ENCODE data around the gene BEST2. TPM values are rescaled to one million over a fixed set of nuclear protein-coding genes. Genes with fewer than 3 reads are reported as not detected.
"Not testable (repeated sequence)": the region's sequence is repeated elsewhere in the genome, so short reads cannot be mapped to it uniquely, and the experiment has no call there.

BEST2 gene
- total RNA-seq (2014; rRNA removed; shearing (Covaris generic)), result 0.37 and 1.5 TPM in 2 replicates

- Histone ChIP-seq H3K27me3 (ENCODE audit: control insufficient read depth, insufficient read depth, low read length) (peaks cover 33% of the 10 kb centered on the region), H3K36me3 (replicated peaks; ENCODE audit: control insufficient read depth, insufficient read depth, low read length) (peaks cover 4% of the 10 kb centered on the region), H3K4me3 (ENCODE audit: insufficient read depth, low read depth, low read length) (peak within 1 kb of the TSS; percentile 37; the same call in 1 of the 2 replicates)
- DNase-seq, result peak; percentile 90
These were observed at the start of gene BEST2 for GRCh38 chr19:12751635-12752034. Gene BEST2, plus strand, starts transcription at chr19:12751791. Its CDS starts 802 bp downstream, at chr19:12752593.

- no peak overlapping the region for H3K4me3 ChIP-seq (ENCODE audit: insufficient read depth, low read depth, low read length)
- DNase-seq, result peak; percentile 98
- H3K36me3 ChIP-seq (replicated peaks; ENCODE audit: control insufficient read depth, insufficient read depth, low read length), result peaks cover 50% of the 10 kb centered on the region
- H3K27me3 ChIP-seq (ENCODE audit: control insufficient read depth, insufficient read depth, low read length), result no peaks in the 10 kb centered on the region
These were observed 48.5 kb upstream of the BEST2 start for GRCh38 chr19:12703046-12703445.

GRCh38 chr19:12705169-12705568, 46.4 kb upstream of the BEST2 start:
- H3K36me3 ChIP-seq (replicated peaks; ENCODE audit: control insufficient read depth, insufficient read depth, low read length), result peaks cover 48% of the 10 kb centered on the region
- no peaks in the 10 kb centered on the region for H3K27me3 ChIP-seq (ENCODE audit: control insufficient read depth, insufficient read depth, low read length)
- H3K4me3 ChIP-seq (ENCODE audit: insufficient read depth, low read depth, low read length), result no peak overlapping the region
- no peak for DNase-seq

- H3K27me3 ChIP-seq (ENCODE audit: control insufficient read depth, insufficient read depth, low read length), result no peaks in the 10 kb centered on the region
- no peak overlapping the region for H3K4me3 ChIP-seq (ENCODE audit: insufficient read depth, low read depth, low read length)
- peaks cover 53% of the 10 kb centered on the region for H3K36me3 ChIP-seq (replicated peaks; ENCODE audit: control insufficient read depth, insufficient read depth, low read length)
- no peak for DNase-seq
These were observed 45.8 kb upstream of the BEST2 start for GRCh38 chr19:12705654-12706331.

GRCh38 chr19:12706332-12706718, 45.3 kb upstream of the BEST2 start:
- DNase-seq, result no peak
- Histone ChIP-seq H3K4me3 (ENCODE audit: insufficient read depth, low read depth, low read length) (no peak overlapping the region), H3K27me3 (ENCODE audit: control insufficient read depth, insufficient read depth, low read length) (no peaks in the 10 kb centered on the region), H3K36me3 (replicated peaks; ENCODE audit: control insufficient read depth, insufficient read depth, low read length) (peaks cover 52% of the 10 kb centered on the region)

- Histone ChIP-seq H3K27me3 (ENCODE audit: control insufficient read depth, insufficient read depth, low read length) (no peaks in the 10 kb centered on the region), H3K36me3 (replicated peaks; ENCODE audit: control insufficient read depth, insufficient read depth, low read length) (peaks cover 41% of the 10 kb centered on the region), H3K4me3 (ENCODE audit: insufficient read depth, low read depth, low read length) (no peak overlapping the region)
- DNase-seq, result no peak
These were observed 43.0 kb upstream of the BEST2 start for GRCh38 chr19:12708641-12709040.

GRCh38 chr19:12711187-12711586, 40.4 kb upstream of the BEST2 start:
- no peaks in the 10 kb centered on the region for H3K27me3 ChIP-seq (ENCODE audit: control insufficient read depth, insufficient read depth, low read length)
- H3K36me3 ChIP-seq (replicated peaks; ENCODE audit: control insufficient read depth, insufficient read depth, low read length), result peaks cover 42% of the 10 kb centered on the region
- H3K4me3 ChIP-seq (ENCODE audit: insufficient read depth, low read depth, low read length), result no peak overlapping the region
- no peak for DNase-seq

GRCh38 chr19:12712077-12712476, 39.5 kb upstream of the BEST2 start:
- H3K4me3 ChIP-seq (ENCODE audit: insufficient read depth, low read depth, low read length); DNase-seq; H3K27me3 ChIP-seq (ENCODE audit: control insufficient read depth, insufficient read depth, low read length): not testable (repeated sequence)
- peaks cover 41% of the 10 kb centered on the region for H3K36me3 ChIP-seq (replicated peaks; ENCODE audit: control insufficient read depth, insufficient read depth, low read length)

GRCh38 chr19:12713304-12713703, 38.3 kb upstream of the BEST2 start:
- peaks cover 41% of the 10 kb centered on the region for H3K36me3 ChIP-seq (replicated peaks; ENCODE audit: control insufficient read depth, insufficient read depth, low read length)
- H3K4me3 ChIP-seq (ENCODE audit: insufficient read depth, low read depth, low read length); H3K27me3 ChIP-seq (ENCODE audit: control insufficient read depth, insufficient read depth, low read length); DNase-seq: not testable (repeated sequence)

GRCh38 chr19:12715102-12715501, 36.5 kb upstream of the BEST2 start:
- peaks cover 45% of the 10 kb centered on the region for H3K36me3 ChIP-seq (replicated peaks; ENCODE audit: control insufficient read depth, insufficient read depth, low read length)
- H3K27me3 ChIP-seq (ENCODE audit: control insufficient read depth, insufficient read depth, low read length), result no peaks in the 10 kb centered on the region
- no peak overlapping the region for H3K4me3 ChIP-seq (ENCODE audit: insufficient read depth, low read depth, low read length)
- DNase-seq, result no peak

GRCh38 chr19:12715929-12716328, 35.7 kb upstream of the BEST2 start:
- no peak for DNase-seq
- Histone ChIP-seq H3K27me3 (ENCODE audit: control insufficient read depth, insufficient read depth, low read length) (no peaks in the 10 kb centered on the region), H3K36me3 (replicated peaks; ENCODE audit: control insufficient read depth, insufficient read depth, low read length) (peaks cover 39% of the 10 kb centered on the region), H3K4me3 (ENCODE audit: insufficient read depth, low read depth, low read length) (no peak overlapping the region)

GRCh38 chr19:12720296-12720695, 31.3 kb upstream of the BEST2 start:
- no peak for DNase-seq
- H3K27me3 ChIP-seq (ENCODE audit: control insufficient read depth, insufficient read depth, low read length), result no peaks in the 10 kb centered on the region
- H3K36me3 ChIP-seq (replicated peaks; ENCODE audit: control insufficient read depth, insufficient read depth, low read length), result peaks cover 18% of the 10 kb centered on the region
- peak overlapping the region; percentile 49 for H3K4me3 ChIP-seq (ENCODE audit: insufficient read depth, low read depth, low read length)

- peaks cover 15% of the 10 kb centered on the region for H3K36me3 ChIP-seq (replicated peaks; ENCODE audit: control insufficient read depth, insufficient read depth, low read length)
- H3K27me3 ChIP-seq (ENCODE audit: control insufficient read depth, insufficient read depth, low read length), result no peaks in the 10 kb centered on the region
- DNase-seq, result peak; percentile 66
- peak overlapping the region; percentile 49 for H3K4me3 ChIP-seq (ENCODE audit: insufficient read depth, low read depth, low read length)
These were observed 30.5 kb upstream of the BEST2 start for GRCh38 chr19:12720851-12721655.

GRCh38 chr19:12721656-12722565, 29.7 kb upstream of the BEST2 start:
- DNase-seq, result peak; percentile 96
- Histone ChIP-seq H3K4me3 (ENCODE audit: insufficient read depth, low read depth, low read length) (peak overlapping the region; percentile 49), H3K36me3 (replicated peaks; ENCODE audit: control insufficient read depth, insufficient read depth, low read length) (peaks cover 11% of the 10 kb centered on the region), H3K27me3 (ENCODE audit: control insufficient read depth, insufficient read depth, low read length) (no peaks in the 10 kb centered on the region)

Data from H7 (cell line).